Measurements from ENCODE around the gene EPSTI1.
"Not testable (repeated sequence)": the region's sequence is repeated elsewhere in the genome, so short reads cannot be mapped to it uniquely, and the experiment has no call there.

The EPSTI1 gene

DNA sequence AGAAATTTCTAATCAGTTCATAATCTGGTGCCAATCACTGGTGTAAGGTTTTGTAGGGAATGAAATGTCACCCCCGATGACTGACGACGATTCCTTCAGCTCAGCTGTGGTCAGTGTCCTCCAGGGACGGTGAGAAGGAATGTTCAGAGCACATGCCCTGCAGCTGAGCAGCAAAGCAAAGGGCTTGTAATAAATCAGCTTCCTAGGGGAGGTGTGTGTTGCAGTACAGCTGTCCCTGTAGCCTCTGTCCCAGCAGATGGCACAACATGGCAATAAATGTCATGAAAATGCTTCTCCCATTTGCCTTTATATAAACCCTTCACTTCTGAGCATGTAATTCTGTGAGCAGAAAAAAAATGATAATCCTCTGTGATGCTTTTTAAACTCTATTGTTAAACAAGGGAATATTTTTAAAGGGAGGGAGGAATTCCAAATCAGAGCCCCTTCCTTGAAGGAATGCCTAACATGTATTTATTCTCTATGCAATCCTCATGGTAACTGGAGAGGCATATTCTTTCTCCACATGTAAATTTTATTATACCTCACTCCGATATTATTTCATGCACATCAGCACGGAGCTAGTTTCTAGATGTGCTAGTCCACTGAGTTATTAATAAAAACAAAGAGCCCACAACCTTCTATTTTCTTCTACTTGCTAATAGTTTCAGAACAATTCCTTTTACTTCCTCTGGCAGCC lies 108.1 kb downstream of the EPSTI1 start:
- DNase-seq = no peak

GRCh38 chr13:42883142-42883541 lies 108.9 kb downstream of the EPSTI1 start:
- no peak for DNase-seq

DNA sequence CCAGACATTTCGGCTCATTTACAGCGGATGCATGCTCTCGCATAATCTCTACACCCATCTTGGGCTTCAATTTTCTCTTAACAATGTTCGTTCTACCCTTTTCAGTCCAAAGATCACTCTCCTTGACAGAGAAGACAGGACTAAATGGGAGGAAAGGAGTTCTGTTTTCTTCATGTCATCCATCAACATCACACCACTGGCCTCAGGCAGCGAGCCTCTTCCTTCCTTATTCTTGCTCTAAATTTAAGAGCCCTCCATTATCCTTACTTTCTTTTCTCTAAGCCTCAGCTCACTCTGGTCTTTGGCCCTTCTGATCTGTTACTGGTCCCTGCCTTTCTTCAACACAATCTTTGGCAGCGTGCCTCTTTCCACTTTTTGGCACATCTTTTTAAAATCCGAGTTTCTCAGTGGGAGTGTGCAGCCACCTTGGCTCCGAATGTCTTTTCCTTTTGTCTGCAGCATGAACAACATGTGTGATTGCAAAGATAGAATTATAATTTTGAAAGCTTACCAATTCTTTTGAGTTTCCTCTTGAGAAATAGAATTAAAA lies 111.9 kb downstream of the EPSTI1 start:
- no peak for DNase-seq

GRCh38 chr13:42878721-42879120 lies 113.3 kb downstream of the EPSTI1 start:
- no peak for DNase-seq

DNA sequence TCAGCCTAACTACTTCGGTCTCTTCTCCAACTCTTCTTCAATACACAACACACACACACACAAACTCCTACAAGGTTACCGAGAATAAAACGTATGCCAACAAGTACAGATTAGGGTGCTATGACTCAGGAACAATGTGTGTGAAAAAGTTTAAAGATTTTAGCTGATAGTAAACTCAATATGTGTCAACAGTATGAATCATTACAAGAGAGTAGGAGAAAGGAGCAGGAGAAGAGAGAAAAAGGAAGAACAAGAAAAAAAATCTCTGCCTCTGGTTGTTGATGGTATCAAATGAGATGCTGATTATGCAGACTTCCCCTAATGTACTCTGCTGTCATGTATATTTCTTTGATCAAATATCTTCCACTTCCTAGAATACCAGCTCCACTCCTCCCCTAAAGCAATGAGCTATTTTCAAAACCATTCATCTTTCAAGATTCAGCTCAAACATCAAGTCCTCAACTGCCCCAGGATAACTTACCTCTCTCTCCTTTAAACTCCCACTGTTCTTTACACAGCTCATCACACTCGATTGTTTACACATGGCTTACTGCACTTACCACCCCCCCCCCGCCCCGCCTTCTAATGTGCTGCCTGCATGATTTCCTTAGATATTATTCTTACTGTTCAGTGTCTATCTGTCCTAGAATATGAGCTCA lies 115.0 kb downstream of the EPSTI1 start:
- DNase-seq = no peak

DNA sequence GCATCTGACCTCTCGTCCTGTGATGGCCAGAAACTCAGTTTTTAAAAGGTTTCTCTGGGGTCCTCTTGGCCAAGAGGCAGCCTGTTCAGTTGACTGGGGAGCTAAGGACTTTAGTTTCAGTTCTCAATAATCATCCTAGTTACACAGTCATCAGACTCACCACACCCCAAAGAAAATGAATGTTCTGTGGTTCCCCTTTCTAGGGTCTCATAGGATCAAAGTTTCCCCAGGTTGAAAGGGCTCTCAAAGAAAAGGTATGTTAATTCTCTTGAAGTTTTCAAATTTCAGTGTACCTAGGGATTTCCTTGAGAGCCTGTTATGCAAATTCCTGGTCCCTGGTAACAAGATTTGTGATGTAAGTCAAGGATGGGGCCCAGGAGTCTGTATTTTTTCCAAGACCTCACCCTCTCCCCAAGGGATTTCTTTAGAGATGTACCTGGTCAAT lies 115.7 kb downstream of the EPSTI1 start:
- DNase-seq = no peak

- no peak for DNase-seq
Observed at GRCh38 chr13:42875475-42876269, 116.4 kb downstream of the EPSTI1 start.

- DNase-seq = no peak
Observed at GRCh38 chr13:42874221-42874620, 117.8 kb downstream of the EPSTI1 start.

GRCh38 chr13:42873081-42873480 lies 119.0 kb downstream of the EPSTI1 start:
- no peak for DNase-seq

GRCh38 chr13:42867232-42867631 lies 124.8 kb downstream of the EPSTI1 start:
- DNase-seq = no peak

GRCh38 chr13:42865768-42866102 lies 126.3 kb downstream of the EPSTI1 start:
- no peak for DNase-seq

GRCh38 chr13:42864952-42865767 lies 126.9 kb downstream of the EPSTI1 start:
- no peak for DNase-seq

DNA sequence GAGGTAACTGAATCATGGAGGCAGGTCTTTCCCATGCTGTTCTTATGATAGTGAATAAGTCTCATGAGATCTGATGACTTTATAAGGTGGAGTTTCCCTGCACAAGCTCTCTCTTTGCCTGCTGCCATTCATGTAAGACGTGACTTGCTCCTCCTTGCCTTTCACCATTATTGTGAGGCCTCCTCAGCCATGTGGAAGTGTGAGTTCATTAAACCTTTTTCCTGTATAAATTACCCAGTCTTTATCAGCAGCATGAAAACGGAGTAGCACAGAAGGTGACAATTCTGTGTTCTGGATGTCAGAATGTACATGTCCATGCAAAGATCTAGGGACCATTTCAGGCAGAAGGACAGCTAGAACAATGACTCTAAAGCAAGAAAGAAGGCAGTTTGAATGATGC lies 129.7 kb downstream of the EPSTI1 start:
- not testable (repeated sequence) for DNase-seq

DNA sequence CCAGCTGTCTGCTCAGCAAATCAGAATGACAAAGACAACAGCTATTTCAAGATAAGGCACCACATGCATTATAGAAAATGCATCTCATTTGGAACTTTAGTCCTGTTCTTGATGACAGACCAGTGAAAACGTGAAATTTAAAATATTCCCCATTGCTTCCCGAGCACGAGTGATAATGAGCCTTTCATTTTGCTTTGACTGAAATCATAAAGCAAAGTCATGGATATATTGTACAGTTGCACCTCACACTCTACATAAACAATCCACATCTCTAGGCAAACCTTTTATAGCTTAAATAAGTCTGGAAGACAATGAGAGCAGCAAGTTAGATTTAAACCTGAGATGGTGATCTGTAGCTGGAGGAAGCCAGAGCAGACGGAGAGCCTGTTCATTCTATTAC lies 131.6 kb downstream of the EPSTI1 start:
- DNase-seq = no peak

DNA sequence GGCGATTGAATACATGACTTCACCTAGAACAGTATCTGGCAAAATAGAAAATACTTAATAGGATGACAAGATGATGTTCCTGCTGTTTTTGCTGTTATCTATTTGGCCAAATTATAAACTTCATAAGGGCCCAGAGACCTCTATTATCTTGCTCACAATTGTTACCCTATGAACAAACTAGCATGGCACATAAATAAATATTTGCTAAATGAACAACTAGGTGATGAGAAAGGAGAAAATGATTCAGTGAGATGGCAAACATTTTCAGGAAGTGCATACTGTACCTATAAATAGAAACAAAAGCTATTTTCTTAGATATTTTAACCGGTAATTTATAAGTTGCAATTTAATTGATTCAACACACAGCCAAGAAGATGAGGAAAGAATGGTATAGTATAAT lies 132.3 kb downstream of the EPSTI1 start:
- no peak for DNase-seq

DNA sequence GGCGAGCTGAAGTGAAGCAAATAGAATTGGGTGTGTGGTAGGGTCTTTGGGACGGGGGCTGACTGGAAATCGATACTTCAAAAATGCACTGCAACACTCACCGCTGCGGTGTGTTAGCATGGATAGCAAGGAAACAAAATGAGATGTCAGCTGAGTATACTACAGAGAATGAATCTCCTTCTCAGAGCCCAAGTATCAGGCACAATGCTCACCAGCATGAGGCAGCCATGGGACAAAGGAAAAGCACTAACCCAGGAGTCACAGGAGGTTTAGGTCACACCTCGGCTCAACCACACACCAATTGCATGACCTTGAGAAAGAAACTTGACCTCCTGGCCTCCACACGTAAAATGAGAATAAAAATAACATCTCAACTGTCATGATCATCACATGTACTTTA lies 136.6 kb downstream of the EPSTI1 start:
- no peak for DNase-seq

- no peak for DNase-seq
Observed at GRCh38 chr13:42852136-42852535, 139.9 kb downstream of the EPSTI1 start.

- DNase-seq = no peak
Observed at GRCh38 chr13:42849200-42849599, 142.8 kb downstream of the EPSTI1 start.

DNA sequence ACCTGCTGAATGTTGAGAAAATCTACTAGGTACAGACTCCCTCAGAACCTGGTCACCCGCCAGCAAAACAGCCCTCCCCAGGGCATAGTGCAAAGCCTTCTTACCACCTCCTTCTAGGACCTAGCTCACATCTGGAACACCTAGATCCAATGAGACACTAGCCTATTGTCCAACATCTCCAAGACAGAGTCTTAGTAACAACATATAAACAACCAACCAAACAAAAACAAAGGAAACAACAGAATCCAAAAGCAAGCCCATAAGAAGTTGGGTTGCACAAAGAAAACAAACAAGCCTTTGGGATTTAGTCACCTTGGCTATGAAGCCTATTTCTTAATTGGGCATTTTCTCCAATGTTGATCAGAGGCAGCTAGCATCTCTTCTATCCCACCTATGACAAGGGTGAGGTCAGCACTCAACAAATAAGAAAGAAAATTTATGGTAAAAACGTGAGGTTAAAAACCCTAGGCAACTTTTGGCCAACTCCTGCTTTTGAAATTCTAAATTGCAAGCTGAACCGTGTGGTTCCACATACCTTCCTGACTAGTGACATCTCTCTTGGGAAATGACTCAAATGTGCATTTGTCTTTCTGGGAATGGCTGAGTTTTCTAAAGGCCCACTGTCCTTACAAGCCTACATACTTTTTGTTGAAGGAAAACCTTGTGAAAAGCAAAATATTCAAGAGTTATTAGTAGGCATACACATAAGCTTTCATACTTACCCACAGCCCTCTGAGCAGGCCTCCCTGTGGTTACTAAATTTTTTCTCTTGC lies 144.0 kb downstream of the EPSTI1 start:
- no peak for DNase-seq

- no peak for DNase-seq
Observed at GRCh38 chr13:42836930-42837690, 154.9 kb downstream of the EPSTI1 start.
